Smooth muscle cell of the umbilical artery (primary cell): ENCODE measurements around the gene ACHE. TPM values are rescaled to one million over a fixed set of nuclear protein-coding genes. Genes with fewer than 3 reads are reported as not detected.

Source experiments
- total RNA-seq: library from RNA; depleted of rRNA; stranded (reverse); fragments of >200 nt; gene quantifications from 2 replicates; pipeline ENCODE4 v1.2.3, GENCODE V29; 2014

Gene ACHE
- 0.30 and 0.74 TPM in 2 replicates for total RNA-seq

DNA sequence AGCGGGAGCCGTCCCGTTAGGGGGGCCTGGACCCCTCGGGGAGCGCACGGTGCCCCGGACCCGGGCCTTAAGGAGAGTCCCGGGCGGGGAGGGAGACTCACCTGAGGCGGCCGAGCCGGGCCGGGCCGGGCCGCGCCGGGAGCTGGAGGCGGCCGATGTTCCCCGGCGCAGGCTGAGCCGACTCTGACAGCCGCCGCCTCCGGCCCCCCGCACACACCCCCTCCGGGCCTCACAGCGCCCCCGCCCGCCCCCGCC, at the start of gene ACHE:
ACHE (minus strand) TSS at position 188 of the 255 bp plus-strand sequence. CDS start 1,656 bp downstream, outside the sequence.

DNA sequence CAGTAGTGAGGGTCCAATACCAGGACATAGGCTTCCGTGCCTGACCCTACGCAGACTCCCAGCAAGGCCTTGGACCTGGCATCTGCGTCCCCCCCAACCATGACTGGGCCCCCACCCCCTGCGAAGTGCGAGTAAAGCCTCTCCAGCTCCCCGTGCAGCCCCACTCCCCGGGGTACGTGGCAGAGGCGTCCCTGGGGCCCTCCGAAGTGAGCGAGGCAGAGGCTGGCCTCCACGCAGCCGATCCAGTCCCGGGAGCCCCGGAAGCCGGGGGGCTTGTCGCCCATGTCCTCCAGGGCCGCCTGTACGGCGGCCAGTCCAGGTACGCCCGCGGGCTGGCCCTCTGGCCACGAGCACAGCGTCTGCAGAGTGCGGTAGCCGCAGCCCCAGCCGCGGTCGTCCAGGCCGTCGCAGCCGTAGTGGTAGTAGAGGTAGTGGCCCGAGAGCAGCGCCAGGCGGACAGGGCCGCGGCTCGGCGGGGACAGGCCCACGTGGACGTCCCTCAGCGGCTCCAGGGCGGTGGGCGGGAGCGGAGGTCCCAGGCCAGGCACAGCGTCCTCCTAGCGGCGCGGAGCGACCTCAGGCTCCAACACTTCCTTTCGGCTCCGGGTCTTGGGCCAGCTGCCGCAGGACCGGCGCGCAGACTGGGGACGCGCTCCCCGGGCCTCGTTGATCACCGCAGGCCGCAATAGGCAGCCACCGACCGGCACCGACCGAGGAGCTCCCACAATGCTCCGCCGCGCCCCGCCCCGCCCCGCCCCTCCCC, 6.5 kb downstream of the ACHE start, which contains the start of gene UFSP1:
UFSP1 (minus strand) TSS at position 728 of the 763 bp plus-strand sequence; CDS start at position 284, 444 bp downstream.

DNA sequence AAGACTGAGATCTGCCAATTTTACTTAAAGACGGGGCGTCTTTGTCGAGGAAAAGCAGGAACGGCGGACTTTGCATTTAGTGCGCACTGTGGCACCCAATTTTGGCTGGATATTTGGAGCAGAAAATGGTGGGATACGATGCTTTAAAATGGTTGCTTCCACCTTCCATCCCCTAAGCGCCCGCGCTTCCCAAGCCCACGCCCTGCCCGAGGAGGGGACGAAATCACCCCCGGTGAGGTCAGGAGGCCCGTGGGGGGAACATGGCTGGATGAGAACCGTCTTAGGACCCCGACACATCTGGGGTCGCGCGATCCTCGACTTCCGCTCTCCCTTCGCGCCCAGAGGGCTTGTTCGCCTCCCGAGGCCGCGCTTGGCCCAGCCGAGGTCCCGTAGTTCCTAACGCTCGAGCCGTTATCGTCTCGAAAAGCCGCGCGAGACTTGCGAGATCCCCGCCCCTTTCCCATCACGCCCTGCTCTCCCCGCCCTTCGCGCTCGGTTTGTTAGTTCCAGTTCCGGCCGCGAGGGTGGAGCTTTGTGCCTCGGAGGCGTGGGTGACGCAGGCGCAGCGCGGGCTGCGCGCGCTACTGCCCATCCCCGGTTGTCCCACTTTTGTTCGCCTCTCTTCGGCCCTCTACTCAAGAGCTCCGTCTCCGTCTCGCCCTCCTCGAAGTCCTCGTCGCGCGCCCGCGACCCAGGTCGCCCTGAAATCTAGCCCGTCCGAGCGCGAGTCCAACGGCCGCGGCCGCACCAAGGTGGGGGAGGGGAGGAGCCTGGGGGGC, 20.9 kb downstream of the ACHE start, which contains the start of gene SRRT:
SRRT (plus strand) TSS at position 527 of the 779 bp plus-strand sequence. CDS start 488 bp downstream, outside the sequence.

DNA sequence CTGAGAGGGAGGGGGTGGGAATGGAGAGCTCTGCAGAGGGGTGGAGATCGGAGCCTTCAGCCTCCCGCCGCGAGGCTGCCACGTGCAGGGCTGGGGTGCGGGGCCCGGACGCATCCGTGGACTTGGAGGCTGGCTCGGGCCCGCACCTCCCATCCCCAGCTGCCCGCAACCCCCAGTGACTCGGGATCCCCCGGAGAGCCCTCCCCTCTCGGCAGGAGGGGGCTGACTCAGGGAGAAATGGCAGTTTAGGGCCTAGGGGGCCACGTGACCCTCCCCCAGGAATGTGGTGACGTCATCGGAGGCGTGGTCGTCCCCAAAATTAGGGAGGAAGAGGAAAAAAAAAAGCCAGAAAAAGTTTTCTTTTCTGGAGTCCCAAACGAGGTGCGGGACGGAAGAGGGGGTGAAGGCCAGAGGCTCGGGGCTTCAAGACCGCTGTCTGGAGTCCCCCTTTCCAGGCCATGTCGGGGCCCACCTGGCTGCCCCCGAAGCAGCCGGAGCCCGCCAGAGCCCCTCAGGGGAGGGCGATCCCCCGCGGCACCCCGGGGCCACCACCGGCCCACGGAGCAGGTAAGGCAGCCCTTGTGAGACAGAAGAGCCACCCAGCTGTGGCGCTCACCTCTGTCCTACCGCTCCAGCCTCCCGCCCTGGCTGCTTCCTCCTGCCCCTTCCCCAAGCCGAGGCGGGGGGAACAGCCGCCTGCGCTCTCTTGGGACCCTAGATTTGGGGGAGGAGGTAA, 28.5 kb downstream of the ACHE start, which contains the start of gene TRIP6:
TRIP6 (plus strand) TSS at position 348 of the 736 bp plus-strand sequence; CDS start at position 459, 111 bp downstream.

DNA sequence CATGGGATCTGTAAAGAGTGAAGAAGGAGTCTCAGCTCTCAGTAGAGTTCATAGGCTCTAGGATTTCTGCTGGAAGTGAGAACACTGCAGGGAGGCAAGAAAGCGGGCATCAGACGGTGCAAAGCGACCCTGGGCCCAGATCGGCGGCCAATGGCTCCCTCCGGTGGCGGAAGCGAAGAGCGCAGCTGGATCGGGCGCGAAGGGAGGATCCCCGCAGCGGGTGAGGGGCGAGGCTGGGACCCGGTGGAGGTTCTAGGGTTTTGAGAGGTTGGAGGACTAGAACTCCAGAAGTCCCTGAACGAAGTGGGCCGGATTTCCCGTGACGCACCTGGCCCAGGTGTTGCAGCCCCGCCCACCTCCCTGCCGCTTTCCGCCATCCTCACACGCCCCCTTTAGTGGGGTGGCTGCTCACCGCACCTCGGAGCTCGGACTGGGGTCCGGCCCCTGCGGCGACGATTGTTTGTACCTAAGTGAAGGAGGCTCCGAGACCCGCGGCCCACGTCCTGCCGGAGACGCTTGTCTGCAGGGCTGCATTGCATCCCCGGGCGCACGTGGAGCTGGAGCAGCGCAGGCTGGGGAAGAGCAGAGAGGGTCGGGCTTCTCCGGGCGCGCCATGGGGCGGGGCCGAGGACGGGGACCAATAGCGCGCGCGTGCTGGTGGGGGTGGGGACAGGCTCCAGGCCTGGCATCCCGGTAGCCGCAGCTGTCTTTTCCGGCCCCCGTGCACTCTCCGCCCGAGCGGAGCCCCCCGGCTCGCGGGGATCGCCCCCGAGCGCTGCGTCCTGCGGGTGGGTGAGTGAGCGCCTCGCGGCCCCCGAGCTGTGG, 43.4 kb downstream of the ACHE start, which contains the start of gene SLC12A9:
SLC12A9 (plus strand) TSS at position 666 of the 825 bp plus-strand sequence. CDS start 1,485 bp downstream, outside the sequence.

Other genes starting within 250 kb of the ACHE start
- gene ACTL6B, start 239.4 kb downstream of the ACHE start, total RNA-seq: not detected in 2 replicates
- gene GNB2, start 222.1 kb downstream of the ACHE start, total RNA-seq: 61.5 and 126 TPM in 2 replicates
- gene GIGYF1, start 201.6 kb downstream of the ACHE start, total RNA-seq: 11.3 and 14.4 TPM in 2 replicates
- 27.6 and 27.9 TPM in 2 replicates for gene POP7, start 189.8 kb downstream of the ACHE start, total RNA-seq
- not detected in 2 replicates for gene EPO, start 175.4 kb downstream of the ACHE start, total RNA-seq
- gene ZAN, start 162.3 kb downstream of the ACHE start, total RNA-seq: not detected in 2 replicates
- 57.0 and 69.2 TPM in 2 replicates for gene EPHB4, start 68.4 kb downstream of the ACHE start, total RNA-seq
- 12.2 and 14.3 TPM in 2 replicates for gene SLC12A9, start 43.2 kb downstream of the ACHE start, total RNA-seq
- 46.9 and 54.3 TPM in 2 replicates for gene TRIP6, start 28.5 kb downstream of the ACHE start, total RNA-seq
- 28.2 and 46.3 TPM in 2 replicates for gene SRRT, start 20.8 kb downstream of the ACHE start, total RNA-seq
- 6.4 and 8.6 TPM in 2 replicates for gene UFSP1, start 6.2 kb downstream of the ACHE start, total RNA-seq
- gene MUC3A, start 53.6 kb upstream of the ACHE start, total RNA-seq: not detected in 2 replicates
- gene MUC12, start 73.7 kb upstream of the ACHE start, total RNA-seq: 0.60 and 1.2 TPM in 2 replicates
- not detected in 2 replicates for gene MUC17, start 124.2 kb upstream of the ACHE start, total RNA-seq
- 14.3 and 36.2 TPM in 2 replicates for gene TRIM56, start 189.6 kb upstream of the ACHE start, total RNA-seq
- gene SERPINE1, start 231.2 kb upstream of the ACHE start, total RNA-seq: 2,093 and 7,246 TPM in 2 replicates